ENCODE data around the gene SLC24A4.

SLC24A4 gene

DNA sequence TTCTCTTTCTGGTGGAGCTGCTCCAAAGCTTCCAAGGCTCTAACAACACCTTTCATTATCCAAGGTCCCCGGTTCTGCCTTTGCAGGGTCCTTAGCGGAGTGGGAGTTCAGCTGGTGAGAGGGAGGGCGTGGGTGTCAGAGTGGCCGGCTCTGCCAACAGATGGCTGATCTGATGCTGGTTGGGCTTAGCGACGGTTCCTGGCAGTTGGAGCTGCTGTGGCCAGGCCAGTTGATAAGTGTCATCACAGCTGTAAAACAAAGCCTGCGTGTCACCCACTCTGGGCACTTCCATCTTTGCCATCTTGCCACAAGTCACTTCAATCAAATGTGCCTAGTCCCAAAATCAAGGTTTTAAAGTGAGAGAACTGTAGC is 226.9 kb downstream of the SLC24A4 start:
- WGBS (ENCODE audit: insufficient coverage) = 14% methylated on average over 4 of the region's 7 CpGs
- peak; percentile 77 to 96 (median 96) for DNase-seq
- Histone ChIP-seq H3K9me3 (ENCODE audit: control extremely low read depth in 1 of 5, control insufficient read depth in 4 of 5, insufficient read depth in 2 of 5, low read depth in 1 of 5, low read length in 4 of 5) (no peaks in the 10 kb centered on the region), H3K4me1 (ENCODE audit: control extremely low read depth in 1 of 4, control insufficient read depth in 4 of 4, insufficient read depth in 4 of 4, low read length in 3 of 4) (peaks cover 12 to 63% (median 48%) of the 10 kb centered on the region in 4 experiments), H3K27ac (ENCODE audit: insufficient read depth in 1 of 2, low read depth in 1 of 2, low read length in 2 of 2, poor library complexity in 1 of 2, severe bottlenecking in 2 of 2) (peak overlapping the region in 1 of 2 experiments; percentile 60), H3K27me3 (replicated peaks in 2 of 5; ENCODE audit: control insufficient read depth in 4 of 5, insufficient read depth in 5 of 5, low read length in 4 of 5) (no peaks in the 10 kb centered on the region), H3K36me3 (ENCODE audit: control insufficient read depth in 4 of 4, insufficient read depth in 4 of 4, low read length in 3 of 4) (peaks cover 0 to 14% (median 1%) of the 10 kb centered on the region in 4 experiments), H3K4me3 (ENCODE audit: control insufficient read depth in 1 of 7, extremely low read depth in 1 of 7, insufficient read depth in 4 of 7, low read depth in 2 of 7, low read length in 6 of 7) (no peak overlapping the region)
- POLR2A ChIA-PET = interaction anchor here (1.0 kb wide), 1 partner anchor 115 kb away, joined by 3 read pairs; no protein-coding TSS in a partner anchor
- CTCF ChIA-PET = interaction anchor here (0.8 to 2.3 kb wide), 12 partner anchors 9 to 141 kb away, joined by 3 to 10 read pairs (median 4); no protein-coding TSS in a partner anchor
